ENCODE measurements around the gene PDGFRB.

Gene PDGFRB

GRCh38 chr5:150155258-150156026 lies at the start of gene PDGFRB:
PDGFRB (minus strand) TSS chr5:150155845; CDS start chr5:150137047, 18,798 bp downstream.
- no peak for DNase-seq (ENCODE audit: low spot score)

- no peak for DNase-seq (ENCODE audit: low spot score)
These were observed 48.9 kb upstream of the PDGFRB start for GRCh38 chr5:150204590-150204960.

GRCh38 chr5:150203832-150204589 lies 48.4 kb upstream of the PDGFRB start:
- DNase-seq (ENCODE audit: low spot score) = no peak

- DNase-seq (ENCODE audit: low spot score) = no peak
These were observed 46.9 kb upstream of the PDGFRB start for GRCh38 chr5:150202501-150202900.

DNA sequence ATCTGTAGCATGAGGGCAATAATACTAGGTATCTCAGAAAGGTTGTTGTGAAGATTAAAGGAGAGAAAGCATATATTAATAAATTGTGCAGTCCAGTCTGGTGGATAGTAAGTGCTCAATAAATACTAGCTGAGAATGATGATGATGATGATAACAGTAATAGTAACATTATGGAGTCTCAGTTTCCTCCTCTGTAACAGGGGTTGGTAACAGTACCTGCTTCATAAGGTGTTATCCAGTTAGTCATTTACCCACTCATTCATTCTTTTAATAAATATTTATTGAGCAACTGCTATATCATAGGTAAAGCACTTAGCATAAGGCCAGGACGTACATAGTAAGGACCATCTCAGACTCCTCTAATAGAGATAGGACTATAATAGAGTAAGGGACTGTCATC lies 41.8 kb upstream of the PDGFRB start:
- no peak for DNase-seq (ENCODE audit: low spot score)

DNA sequence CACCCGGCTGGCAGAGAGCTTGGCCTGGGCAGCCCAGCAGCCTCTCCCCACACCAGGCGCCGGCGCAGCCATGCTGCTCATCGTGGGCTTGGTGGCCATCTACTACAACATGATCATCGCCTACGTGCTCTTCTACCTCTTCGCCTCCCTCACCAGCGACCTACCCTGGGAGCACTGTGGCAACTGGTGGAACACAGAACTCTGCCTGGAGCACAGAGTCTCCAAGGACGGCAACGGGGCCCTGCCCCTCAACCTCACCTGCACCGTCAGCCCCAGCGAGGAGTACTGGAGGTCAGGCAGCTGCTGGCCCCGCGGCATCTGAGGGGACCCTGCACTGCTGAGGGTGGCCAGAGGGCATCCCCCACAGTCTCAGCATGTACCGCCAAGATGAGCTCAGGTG lies 41.3 kb upstream of the PDGFRB start:
- no peak for DNase-seq (ENCODE audit: low spot score)

- no peak for DNase-seq (ENCODE audit: low spot score)
These were observed 40.9 kb upstream of the PDGFRB start for GRCh38 chr5:150196514-150196913.

- DNase-seq (ENCODE audit: low spot score) = no peak
These were observed 40.3 kb upstream of the PDGFRB start for GRCh38 chr5:150195736-150196485.

DNA sequence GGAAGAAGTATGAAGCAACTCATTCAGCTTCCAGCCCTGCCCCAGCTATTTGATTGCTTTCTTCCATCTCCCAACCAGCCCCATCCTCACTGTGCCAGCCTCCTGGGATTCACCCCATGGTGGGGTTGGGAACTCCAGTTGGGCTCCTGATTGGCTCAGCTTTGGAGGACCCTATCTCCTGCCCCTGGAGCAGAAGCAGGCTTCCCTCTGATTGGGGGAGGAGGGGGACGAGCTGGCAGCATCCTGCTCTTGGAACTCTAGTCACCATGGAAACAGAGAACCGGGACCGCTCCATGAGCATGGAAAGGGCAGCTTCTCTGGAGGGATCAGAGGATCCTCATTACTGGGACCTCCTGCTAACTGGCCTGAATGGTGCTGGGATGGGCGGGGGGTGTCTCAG lies 36.8 kb upstream of the PDGFRB start:
- no peak for DNase-seq (ENCODE audit: low spot score)

GRCh38 chr5:150190987-150191386 lies 35.3 kb upstream of the PDGFRB start:
- DNase-seq (ENCODE audit: low spot score) = no peak

- DNase-seq (ENCODE audit: low spot score) = no peak
These were observed 34.9 kb upstream of the PDGFRB start for GRCh38 chr5:150190503-150190979.

GRCh38 chr5:150189728-150190502 lies 34.3 kb upstream of the PDGFRB start, which contains the start of gene SLC6A7:
SLC6A7 (plus strand) TSS chr5:150190062; CDS start chr5:150190328, 266 bp downstream.
- no peak for DNase-seq (ENCODE audit: low spot score)

GRCh38 chr5:150189326-150189725 lies 33.7 kb upstream of the PDGFRB start:
- no peak for DNase-seq (ENCODE audit: low spot score)

- DNase-seq (ENCODE audit: low spot score) = no peak
These were observed 32.6 kb upstream of the PDGFRB start for GRCh38 chr5:150188146-150188842.

DNA sequence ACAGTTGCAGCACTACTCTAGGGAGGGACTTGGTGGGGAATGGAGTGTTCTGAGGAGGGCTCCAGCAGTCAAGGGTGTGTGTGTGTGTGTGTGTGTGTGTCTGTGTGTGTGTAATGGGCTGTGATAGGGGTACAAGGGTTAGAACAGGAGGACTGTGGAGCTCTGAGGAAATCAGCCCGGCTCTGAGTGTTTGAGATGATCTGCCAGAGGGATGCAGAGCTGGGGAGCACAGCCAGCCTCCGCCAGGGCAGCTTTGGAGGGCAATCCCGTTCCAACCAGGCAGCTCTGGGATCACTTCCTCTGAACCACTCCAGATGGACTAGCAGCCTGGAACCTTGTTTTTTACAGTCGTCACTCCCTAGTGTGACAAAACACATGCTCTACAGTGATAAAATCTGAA lies 31.3 kb upstream of the PDGFRB start:
- no peak for DNase-seq (ENCODE audit: low spot score)

DNA sequence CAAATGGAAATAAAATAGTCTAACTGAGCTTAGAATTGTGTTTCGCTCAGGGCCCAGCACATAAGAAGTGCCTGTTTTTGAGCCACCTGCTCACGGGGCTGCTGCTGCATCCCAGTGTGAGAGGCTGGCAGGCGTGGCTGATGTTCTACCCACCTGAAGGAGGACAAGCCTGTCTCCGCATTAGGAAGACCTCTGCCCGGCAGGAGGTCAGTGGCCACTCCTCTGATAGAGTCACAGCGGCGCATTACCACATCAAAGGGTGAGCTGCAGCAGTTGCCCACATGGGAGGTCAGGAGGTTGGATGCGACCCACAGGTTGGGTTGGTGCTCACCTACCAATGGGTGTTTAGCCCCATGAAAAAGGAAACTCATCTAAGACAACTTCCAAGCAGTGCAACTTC lies 30.5 kb upstream of the PDGFRB start:
- no peak for DNase-seq (ENCODE audit: low spot score)

DNA sequence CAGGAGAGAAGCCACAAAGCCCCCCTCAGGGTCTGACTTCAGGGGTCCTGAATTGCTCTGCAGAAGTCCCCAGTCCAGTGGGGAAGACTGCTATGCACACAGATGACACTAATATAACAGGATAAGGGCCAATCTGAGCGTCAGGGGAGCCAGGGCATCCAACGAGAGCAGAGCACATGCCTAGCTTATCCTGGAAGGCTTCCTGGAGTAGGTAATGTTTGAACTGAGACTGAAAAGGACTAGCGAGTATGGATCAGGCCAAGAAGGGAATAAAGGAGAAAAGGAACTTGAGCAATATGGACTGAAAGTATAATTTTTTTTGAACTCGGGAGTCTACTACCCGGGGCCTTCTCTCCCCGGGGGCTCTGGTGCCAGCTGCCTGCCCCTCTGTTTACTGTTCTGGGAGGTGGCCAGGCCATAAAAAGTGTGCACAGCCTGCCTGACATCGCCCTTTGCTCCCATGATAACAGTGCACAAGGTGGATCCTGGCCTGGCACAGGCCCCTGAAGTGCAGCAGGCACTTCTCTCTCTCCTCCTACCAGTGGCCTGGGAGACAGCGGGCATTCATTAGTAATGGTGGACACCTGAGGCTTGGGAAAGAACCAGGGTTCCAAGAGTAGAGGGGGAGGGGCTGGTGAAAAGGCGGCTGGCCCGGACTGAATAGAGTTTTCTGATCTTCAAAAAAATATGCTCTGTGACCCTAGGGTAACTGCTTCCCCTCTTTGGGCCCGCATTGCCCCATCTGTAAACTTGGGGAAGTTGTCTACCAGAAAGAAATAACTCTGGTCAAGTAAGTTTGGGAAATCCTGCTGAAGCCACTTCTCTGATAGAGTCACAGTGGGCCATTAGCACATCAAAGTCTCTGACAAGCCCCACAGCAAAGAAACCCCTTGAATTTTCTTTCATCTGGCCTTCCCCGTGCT lies 29.6 kb upstream of the PDGFRB start:
- DNase-seq (ENCODE audit: low spot score) = no peak

- DNase-seq (ENCODE audit: low spot score) = no peak
These were observed 28.4 kb upstream of the PDGFRB start for GRCh38 chr5:150184006-150184405.

DNA sequence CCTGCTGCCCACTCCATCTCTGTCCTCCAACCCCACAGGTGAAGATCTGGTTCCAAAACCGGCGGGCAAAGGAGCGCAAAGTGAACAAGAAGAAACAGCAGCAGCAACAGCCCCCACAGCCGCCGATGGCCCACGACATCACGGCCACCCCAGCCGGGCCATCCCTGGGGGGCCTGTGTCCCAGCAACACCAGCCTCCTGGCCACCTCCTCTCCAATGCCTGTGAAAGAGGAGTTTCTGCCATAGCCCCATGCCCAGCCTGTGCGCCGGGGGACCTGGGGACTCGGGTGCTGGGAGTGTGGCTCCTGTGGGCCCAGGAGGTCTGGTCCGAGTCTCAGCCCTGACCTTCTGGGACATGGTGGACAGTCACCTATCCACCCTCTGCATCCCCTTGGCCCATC lies 27.8 kb upstream of the PDGFRB start:
- no peak for DNase-seq (ENCODE audit: low spot score)

- no peak for DNase-seq (ENCODE audit: low spot score)
These were observed 27.1 kb upstream of the PDGFRB start for GRCh38 chr5:150182774-150183173.

Data from activated CD4-positive, alpha-beta T cell treated with anti-CD3 and anti-CD28 coated beads, Interleukin-2, Interleukin-4, amounts not matched to agents 100 ng/mL and 50 ng/mL, durations not matched to agents 16 hours and 8 hours (primary cell).